ENCODE measurements around the gene LRFN3.

The LRFN3 gene

DNA sequence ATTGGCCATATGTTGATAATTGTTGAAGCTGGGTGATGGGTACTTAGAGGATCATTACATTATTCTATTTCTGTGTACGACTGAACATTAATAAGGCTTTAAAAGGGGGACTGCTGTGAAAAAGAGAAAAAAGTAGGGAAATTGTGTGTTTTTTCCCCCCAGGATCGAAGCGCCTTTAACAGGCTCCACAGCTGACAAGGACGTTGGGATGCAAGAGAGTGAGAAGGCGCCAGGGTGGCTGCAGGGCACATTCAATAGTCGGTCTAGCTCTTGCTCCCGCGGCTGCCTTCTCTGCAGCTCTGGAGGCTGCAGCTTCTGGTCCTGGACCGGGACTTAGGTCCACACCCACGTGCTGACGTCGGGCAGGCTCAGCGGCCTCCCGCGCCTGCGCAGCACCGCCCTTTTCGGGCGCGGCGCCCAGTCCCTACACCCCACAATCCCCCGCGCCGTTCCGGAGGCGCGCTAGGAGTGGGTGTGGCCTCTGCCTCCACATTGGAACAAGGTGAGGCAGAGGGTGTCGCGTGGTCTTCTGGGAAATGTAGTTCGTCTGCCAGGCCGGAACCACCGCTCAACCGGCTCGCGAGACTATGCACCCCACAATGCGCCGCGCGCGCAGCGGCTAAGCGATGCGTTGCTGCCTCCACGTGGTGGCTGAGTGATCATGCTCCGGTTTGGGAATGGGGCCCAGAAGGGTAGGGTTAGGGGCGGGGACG lies 4.9 kb upstream of the LRFN3 start:
- peak overlapping the region; percentile 37 for H3K4me3 ChIP-seq (ENCODE audit: control insufficient read depth, low read depth, low read length)
- peak; percentile 99 for DNase-seq (ENCODE audit: low read depth)
- TF ChIP-seq, protein P1, sequence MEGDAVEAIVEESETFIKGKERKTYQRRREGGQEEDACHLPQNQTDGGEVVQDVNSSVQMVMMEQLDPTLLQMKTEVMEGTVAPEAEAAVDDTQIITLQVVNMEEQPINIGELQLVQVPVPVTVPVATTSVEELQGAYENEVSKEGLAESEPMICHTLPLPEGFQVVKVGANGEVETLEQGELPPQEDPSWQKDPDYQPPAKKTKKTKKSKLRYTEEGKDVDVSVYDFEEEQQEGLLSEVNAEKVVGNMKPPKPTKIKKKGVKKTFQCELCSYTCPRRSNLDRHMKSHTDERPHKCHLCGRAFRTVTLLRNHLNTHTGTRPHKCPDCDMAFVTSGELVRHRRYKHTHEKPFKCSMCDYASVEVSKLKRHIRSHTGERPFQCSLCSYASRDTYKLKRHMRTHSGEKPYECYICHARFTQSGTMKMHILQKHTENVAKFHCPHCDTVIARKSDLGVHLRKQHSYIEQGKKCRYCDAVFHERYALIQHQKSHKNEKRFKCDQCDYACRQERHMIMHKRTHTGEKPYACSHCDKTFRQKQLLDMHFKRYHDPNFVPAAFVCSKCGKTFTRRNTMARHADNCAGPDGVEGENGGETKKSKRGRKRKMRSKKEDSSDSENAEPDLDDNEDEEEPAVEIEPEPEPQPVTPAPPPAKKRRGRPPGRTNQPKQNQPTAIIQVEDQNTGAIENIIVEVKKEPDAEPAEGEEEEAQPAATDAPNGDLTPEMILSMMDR (conservative IDR thresholded peaks at IDR 0.05; ENCODE audit: control insufficient read depth, insufficient read depth, low read depth, low read length): peak; percentile 72

DNA sequence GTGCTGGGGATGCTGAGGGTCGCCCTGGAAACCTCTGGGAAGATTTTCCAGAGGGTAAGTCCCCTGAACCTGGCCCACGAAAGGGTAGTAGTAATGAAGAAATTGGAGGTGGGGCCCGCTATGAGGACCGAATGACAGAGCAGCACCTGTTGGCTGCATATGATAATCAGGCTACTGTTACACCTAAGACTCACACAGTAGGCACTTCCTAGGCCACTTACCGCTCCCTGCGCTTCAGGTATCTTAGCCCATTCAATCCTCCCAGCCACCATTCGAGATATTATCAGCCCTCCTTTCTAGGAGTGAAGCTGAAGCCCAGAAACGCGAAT lies 4.3 kb upstream of the LRFN3 start:
- DNase-seq (ENCODE audit: low read depth): no peak
- TF ChIP-seq, protein P1 (conservative IDR thresholded peaks at IDR 0.05; ENCODE audit: control insufficient read depth, insufficient read depth, low read depth, low read length): no peak
- no peak overlapping the region for H3K4me3 ChIP-seq (ENCODE audit: control insufficient read depth, low read depth, low read length)

DNA sequence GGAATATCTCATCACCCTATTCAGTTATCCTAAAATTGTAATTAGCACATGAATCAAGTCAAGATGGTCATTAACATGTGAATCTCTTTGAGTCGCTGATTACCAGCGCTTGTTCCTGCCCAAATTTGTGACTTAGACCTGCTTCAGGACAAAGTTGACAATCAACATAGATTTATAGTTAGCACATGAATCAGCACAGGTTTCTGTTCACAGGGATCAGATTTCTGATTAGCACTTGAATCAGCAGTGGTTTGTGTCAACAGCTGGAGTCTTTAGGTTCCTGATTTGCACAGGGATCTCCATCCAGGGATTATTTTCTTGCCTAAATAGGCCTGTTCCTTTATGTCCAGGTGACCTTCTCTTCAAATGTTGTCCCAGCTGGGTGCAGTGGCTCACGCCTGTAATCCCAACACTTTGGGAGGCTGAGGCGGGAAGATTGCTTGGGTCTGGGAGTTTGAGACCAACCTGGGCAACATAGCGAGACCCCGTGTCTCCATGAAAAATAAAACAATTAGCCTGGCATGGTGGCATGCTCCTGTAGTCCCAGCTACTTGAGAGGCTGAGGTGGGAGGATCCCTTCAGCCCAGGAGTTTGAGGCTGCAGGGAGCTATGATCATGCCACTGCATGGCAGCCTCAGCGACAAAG lies 3.8 kb upstream of the LRFN3 start:
- H3K4me3 ChIP-seq (ENCODE audit: control insufficient read depth, low read depth, low read length): no peak overlapping the region
- DNase-seq (ENCODE audit: low read depth): no peak
- TF ChIP-seq, protein P1 (conservative IDR thresholded peaks at IDR 0.05; ENCODE audit: control insufficient read depth, insufficient read depth, low read depth, low read length): no peak

DNA sequence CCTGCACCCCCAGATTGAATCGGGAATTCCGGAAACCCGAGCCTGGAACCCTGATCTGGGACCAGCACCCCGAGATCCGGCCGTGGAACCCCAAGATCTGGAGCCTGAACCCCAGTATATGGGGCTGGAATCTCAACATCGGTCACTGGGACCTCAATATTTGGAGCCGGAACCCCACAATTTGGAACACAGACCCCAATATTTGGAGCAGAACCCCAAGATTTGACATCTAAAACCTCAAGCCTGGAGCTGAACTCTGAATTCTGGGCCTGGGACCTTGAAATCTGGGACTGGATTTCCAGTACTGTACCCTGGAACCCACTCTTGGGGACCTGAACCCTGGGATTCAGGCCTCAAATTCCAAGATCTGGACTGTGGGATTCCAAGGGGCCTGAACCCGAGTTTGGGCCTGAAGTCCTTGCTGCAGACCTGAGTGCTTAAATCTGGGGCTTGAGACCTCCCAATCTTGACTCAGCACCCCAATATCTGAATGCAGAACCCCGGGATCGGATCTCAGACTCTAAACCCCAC lies 629 bp downstream of the LRFN3 start:
- TF ChIP-seq, protein P1 (conservative IDR thresholded peaks at IDR 0.05; ENCODE audit: control insufficient read depth, insufficient read depth, low read depth, low read length): no peak
- DNase-seq (ENCODE audit: low read depth): no peak
- peak overlapping the region; percentile 67 for H3K4me3 ChIP-seq (ENCODE audit: control insufficient read depth, low read depth, low read length)

DNA sequence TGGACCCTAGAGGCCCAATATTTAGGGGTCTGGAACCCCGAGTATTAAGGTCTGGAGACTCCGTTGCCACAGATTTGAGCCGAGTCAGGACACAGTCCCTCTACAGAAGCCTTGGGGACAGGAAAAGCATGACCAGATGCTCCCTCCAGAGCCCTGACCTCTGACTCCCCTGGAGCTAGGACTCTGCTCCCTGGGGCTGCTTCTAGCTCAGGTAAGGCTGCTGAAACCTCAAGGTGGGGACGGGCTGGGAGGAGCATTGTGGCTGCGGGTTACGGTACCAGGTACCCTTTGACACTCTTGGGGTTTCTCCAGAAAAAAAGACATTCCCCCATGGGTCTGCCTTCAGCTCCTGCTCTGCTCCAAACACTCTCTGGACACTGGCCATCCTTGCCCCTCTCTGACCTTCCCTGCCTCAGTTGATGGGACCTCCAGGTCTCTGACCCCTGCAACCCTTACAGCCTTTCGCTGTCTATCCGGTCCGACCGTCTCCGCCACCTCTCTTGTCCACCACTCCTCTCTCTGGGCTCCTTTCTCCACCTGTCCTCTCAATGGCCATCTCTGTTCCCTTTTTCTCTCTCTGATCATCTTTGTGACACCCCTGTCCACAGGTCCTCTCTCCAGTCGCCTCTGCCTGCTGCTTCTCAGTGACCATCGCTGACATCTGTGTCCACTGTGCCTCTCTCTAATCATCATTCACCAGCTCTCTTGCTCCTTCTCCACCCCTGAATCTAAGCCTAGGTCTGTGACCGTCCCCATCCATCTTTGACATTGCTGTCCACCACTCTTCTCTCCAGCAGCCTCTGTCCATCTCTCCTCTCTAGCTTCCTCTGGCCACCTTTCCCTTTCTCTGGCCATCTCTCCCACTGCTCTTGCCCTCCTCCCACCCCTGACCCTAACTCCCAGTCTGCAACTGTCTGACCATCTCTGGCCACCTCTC lies 1.4 kb downstream of the LRFN3 start:
- H3K4me3 ChIP-seq (ENCODE audit: control insufficient read depth, low read depth, low read length): peak overlapping the region; percentile 67
- no peak for DNase-seq (ENCODE audit: low read depth)
- TF ChIP-seq, protein P1 (conservative IDR thresholded peaks at IDR 0.05; ENCODE audit: control insufficient read depth, insufficient read depth, low read depth, low read length): no peak
